Bronchial epithelial cell (primary cell): ENCODE results near the gene PKD2L1. TPM values are rescaled to one million over a fixed set of nuclear protein-coding genes. Genes with fewer than 3 reads are reported as not detected.
A peak's percentile ranks its signal among the peaks of the same experiment; 100 is the strongest.

Experiments
- DNase-seq: peaks from one replicate; pipeline ENCODE4 v3.0.0-alpha.2; 2010; ENCODE audit warnings: low read depth
- FAIRE-seq: peaks from 2 replicates; lab custom pipeline; 2011; peaks lifted over from hg19 to GRCh38; lab: Jason Lieb, UNC
- H3K27me3 ChIP-seq: 2 replicates; pipeline ENCODE4 v1.5.1; 2011; ENCODE audit warnings: low read length; ENCODE audit not compliant: control insufficient read depth, insufficient read depth
- H3K36me3 ChIP-seq: 2 replicates; pipeline ENCODE4 v1.5.1; 2011; ENCODE audit warnings: low read length; ENCODE audit not compliant: control insufficient read depth, insufficient read depth
- H3K4me3 ChIP-seq: 2 replicates; pipeline ENCODE4 v1.5.1; 2011; ENCODE audit warnings: mild to moderate bottlenecking, low read depth, low read length, control low read depth
- total RNA-seq: library from RNA; depleted of rRNA; stranded (reverse); fragments of >200 nt; gene quantifications from 2 replicates; pipeline ENCODE4 v1.2.1, GENCODE V29; 2014
- TF ChIP-seq, protein P1 (sequence below): IDR thresholded peaks from 2 replicates; pipeline ENCODE4 v1.5.1; 2011; ENCODE audit warnings: mild to moderate bottlenecking, moderate library complexity, low read length, control low read depth, inconsistent platforms; ENCODE audit not compliant: insufficient read depth, severe bottlenecking

PKD2L1 gene
- total RNA-seq, 1 donor from 2014 or later, result not detected

DNA sequence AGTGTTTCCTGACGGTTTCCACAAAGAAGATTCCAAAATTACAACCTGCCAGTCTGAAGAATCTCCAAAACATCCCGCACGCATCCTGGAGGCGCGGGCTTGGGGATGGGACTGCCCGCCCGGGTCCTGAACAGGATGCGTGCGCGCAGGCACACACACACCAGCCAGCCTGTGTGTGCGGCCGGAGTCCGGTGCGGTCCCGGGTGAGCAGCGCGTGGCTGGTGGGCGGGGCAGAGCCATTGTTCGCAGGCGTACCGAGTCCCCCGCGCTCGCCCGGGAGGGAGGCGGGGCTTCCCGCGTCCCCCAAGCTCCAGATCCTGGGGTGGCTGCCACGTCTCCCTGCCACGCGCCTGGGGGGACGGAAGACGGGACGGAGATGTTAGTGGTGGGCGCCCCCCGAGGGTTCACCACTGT lies 16.3 kb upstream of the PKD2L1 start:
- Histone ChIP-seq H3K4me3 (peak overlapping the region; percentile 78), H3K36me3 (peaks cover 21% of the 10 kb centered on the region), H3K27me3 (no peaks in the 10 kb centered on the region)
- FAIRE-seq (no peak), DNase-seq (peak; percentile 52)
- TF ChIP-seq, protein P1, sequence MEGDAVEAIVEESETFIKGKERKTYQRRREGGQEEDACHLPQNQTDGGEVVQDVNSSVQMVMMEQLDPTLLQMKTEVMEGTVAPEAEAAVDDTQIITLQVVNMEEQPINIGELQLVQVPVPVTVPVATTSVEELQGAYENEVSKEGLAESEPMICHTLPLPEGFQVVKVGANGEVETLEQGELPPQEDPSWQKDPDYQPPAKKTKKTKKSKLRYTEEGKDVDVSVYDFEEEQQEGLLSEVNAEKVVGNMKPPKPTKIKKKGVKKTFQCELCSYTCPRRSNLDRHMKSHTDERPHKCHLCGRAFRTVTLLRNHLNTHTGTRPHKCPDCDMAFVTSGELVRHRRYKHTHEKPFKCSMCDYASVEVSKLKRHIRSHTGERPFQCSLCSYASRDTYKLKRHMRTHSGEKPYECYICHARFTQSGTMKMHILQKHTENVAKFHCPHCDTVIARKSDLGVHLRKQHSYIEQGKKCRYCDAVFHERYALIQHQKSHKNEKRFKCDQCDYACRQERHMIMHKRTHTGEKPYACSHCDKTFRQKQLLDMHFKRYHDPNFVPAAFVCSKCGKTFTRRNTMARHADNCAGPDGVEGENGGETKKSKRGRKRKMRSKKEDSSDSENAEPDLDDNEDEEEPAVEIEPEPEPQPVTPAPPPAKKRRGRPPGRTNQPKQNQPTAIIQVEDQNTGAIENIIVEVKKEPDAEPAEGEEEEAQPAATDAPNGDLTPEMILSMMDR, result no peak

DNA sequence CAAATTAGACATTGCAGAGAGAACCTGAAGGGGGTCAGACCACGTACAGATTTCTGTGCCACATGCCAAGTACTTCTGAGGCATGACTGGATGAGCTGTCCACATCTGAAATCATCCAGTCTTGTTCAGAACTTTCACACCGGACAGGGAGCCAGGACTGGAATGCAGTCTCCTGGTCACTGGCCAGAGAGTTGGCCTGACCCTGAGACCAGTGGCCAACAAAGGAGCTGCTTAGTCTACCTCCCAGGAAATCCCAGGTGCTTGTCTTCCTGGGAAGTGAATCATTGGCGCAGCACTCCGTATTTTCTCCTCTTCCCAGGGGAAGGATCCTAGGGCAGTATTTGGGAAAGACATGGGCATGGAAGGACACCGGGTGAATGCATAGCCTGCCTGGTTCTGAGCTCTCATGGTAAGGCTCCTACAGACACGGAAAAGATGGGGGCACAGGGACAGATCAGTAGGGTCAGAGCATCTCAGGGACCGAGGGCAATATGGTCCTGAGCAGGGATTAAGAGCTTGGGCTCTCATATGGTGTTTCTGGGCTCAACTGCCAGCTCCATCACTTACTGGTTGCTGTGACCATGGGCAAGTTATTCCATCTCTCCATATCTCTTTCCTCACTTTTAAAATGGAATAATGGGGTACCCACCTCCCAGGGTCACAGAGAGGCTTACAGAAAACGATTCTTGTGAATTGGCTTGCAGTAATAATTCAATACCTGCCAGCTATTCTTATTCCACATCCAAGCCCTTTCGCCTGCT lies 15.7 kb upstream of the PKD2L1 start:
- Histone ChIP-seq H3K27me3 (no peaks in the 10 kb centered on the region), H3K36me3 (peaks cover 15% of the 10 kb centered on the region), H3K4me3 (peak overlapping the region; percentile 78)
- TF ChIP-seq, protein P1, result no peak
- FAIRE-seq (no peak), DNase-seq (peak; percentile 32)

DNA sequence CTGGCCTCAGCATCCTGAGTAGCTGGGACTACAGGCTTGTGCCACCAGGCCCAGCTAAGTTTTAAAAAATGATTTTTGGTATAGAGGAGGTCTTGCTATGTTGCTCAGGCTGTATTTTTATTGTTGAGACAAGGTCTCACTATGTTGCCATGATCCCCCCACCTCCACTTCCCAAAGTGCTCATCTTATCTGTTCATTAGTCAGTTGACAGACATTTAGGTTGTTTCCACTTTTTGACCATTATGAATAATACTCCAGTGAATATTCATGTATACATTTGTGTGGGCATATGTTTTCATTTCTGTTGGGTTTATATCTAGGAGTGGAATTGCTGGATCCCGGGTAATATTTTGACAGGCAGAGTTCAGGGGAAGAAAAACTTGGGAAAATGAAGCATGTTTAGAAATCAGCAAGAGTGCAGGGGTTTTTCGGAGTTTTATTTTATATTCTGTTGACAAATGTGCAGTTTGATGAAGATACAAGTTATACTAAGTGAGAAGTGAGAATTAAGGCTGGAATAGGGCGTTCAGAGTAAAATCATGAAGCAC lies 14.3 kb upstream of the PKD2L1 start:
- no peak for FAIRE-seq
- TF ChIP-seq, protein P1, result no peak
- Histone ChIP-seq H3K4me3 (no peak overlapping the region), H3K27me3 (no peaks in the 10 kb centered on the region), H3K36me3 (peaks cover 7% of the 10 kb centered on the region)
- DNase-seq, result no peak

DNA sequence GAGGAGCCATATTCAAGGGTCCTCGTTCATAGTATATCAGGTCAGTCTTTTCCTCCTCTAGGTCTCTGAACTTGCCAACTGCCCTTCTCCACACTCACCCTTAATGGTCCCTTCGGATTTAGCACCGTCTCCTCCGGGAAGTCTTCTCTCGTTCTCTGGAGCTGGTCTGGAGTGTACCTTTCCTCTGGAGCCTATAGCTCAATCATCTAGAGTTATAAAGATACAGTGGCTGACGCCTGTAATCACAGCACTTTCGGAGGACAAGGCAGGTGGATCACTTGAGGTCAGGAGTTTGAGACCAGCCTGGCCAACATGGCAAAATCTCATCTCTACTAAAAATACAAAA lies 12.6 kb upstream of the PKD2L1 start:
- Histone ChIP-seq H3K4me3 (no peak overlapping the region), H3K27me3 (no peaks in the 10 kb centered on the region), H3K36me3 (no peaks in the 10 kb centered on the region)
- FAIRE-seq (no peak), DNase-seq (no peak)
- TF ChIP-seq, protein P1, result no peak

DNA sequence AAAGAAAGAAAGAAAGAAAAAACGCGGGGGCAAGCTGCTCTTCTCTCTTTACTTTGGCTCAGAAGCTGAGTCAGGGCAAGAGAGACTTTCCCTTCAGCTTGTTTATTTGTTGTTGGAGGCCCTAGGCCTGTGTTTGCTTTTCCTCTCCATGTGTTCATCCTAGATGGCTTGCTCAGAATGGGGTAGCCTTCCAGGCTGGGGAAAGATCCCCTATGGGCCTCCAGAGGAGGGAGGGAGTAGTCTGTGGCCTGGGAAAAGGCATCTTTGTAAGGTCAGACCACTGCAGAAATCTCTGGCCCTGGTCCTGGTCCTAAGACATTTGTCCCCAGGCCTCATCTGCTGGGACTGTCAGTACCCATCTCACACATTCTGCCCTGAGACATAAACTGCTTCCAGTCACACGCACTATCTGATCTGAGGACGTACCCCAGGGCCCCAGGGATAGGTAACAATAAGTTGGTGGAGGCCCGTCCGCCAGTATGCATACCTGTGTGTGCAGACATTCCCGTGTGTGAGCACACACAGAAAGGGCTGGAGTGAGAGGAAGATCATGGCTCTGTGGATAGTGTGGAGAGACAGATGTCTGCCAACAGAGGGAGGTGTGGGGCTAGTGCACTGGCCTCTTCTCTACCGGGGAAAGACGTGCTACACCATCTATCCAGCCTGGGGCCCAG lies 12.1 kb upstream of the PKD2L1 start:
- DNase-seq (peak; percentile 59), FAIRE-seq (no peak)
- Histone ChIP-seq H3K4me3 (no peak overlapping the region), H3K36me3 (no peaks in the 10 kb centered on the region), H3K27me3 (no peaks in the 10 kb centered on the region)
- TF ChIP-seq, protein P1, result peak; percentile 94
